Endothelial cell of umbilical vein (primary cell): ENCODE measurements around the gene LSR. TPM values are rescaled to one million over a fixed set of nuclear protein-coding genes. Genes with fewer than 3 reads are reported as not detected.

ENCODE experiments used
- BruUV-seq: library from RNA; stranded (reverse); fragments of 400-500 nt; replicated peaks from 2 replicates; lab custom pipeline; 2021; lab: Mats Ljungman, UMichigan
- CTCF ChIA-PET: fragments of 300-600, 350-600 bp; sonication (Branson Sonifier 250); formaldehyde crosslinking; loops from one replicate; lab custom pipeline; 2021; ENCODE audit warnings: antibody characterized with exemption, inconsistent platforms; lab: Charles Lee
- POLR2A ChIA-PET: fragments of 300-600, 350-600 bp; sonication (Branson Sonifier 250); formaldehyde crosslinking; loops from one replicate; lab custom pipeline; 2021; ENCODE audit warnings: antibody characterized with exemption, inconsistent platforms; lab: Charles Lee
- DNase-seq: peaks from one replicate; pipeline ENCODE4 v3.0.0-alpha.2; 2011; ENCODE audit warnings: low read depth, low spot score
- FAIRE-seq: peaks from 2 replicates; lab custom pipeline; 2011; peaks lifted over from hg19 to GRCh38; lab: Jason Lieb, UNC
- H2AFZ ChIP-seq: 2 replicates; pipeline ENCODE4 v1.6.0; 2012; ENCODE audit warnings: low read depth, low read length, control low read depth, inconsistent platforms
- H3K27ac ChIP-seq: 2 replicates; pipeline ENCODE4 v1.5.1; 2011; ENCODE audit warnings: low read depth, mild to moderate bottlenecking, control low read depth, low read length, moderate library complexity; ENCODE audit not compliant: insufficient read depth
- H3K27me3 ChIP-seq, 2 experiments: 2 replicates each; pipeline versions ENCODE4 v1.6.0 to v1.6.1; 2011; ENCODE audit warnings: low read length in 2 of 2, mixed read lengths in 1 of 2; ENCODE audit not compliant: control insufficient read depth in 2 of 2, insufficient read depth in 2 of 2
- H3K36me3 ChIP-seq, 2 experiments: 2 replicates in 1 of 2; 3 replicates in 1 of 2; pipeline ENCODE4 v1.5.1; 2011; ENCODE audit warnings: low read length in 2 of 2, mild to moderate bottlenecking in 1 of 2, moderate library complexity in 1 of 2; ENCODE audit not compliant: control insufficient read depth in 2 of 2, insufficient read depth in 2 of 2; ENCODE audit errors: extremely low read depth in 1 of 2
- H3K4me1 ChIP-seq: 3 replicates; pipeline ENCODE4 v1.5.1; 2011; ENCODE audit warnings: mild to moderate bottlenecking, low read length; ENCODE audit not compliant: control insufficient read depth, insufficient read depth; ENCODE audit errors: extremely low read depth
- H3K4me2 ChIP-seq: 2 replicates; pipeline ENCODE4 v1.6.1; 2011; ENCODE audit warnings: low read length, control low read depth, mixed read lengths; ENCODE audit not compliant: insufficient read depth
- H3K4me3 ChIP-seq, 3 experiments: fragments of 200-600 bp in 1 of 3; sonication (generic), shearing (Covaris generic) in 1 of 3; replicated peaks in 1 of 3; 2 replicates each; pipeline ENCODE4 v1.5.1; 2011 to 2016; ENCODE audit warnings: control low read depth in 3 of 3, low read length in 3 of 3, mild to moderate bottlenecking in 2 of 3, inconsistent platforms in 1 of 3, low read depth in 1 of 3, moderate library complexity in 1 of 3; ENCODE audit not compliant: insufficient read depth in 1 of 3
- H3K79me2 ChIP-seq: 2 replicates; pipeline ENCODE4 v1.6.0; 2012; ENCODE audit warnings: low read length, inconsistent platforms; ENCODE audit not compliant: control insufficient read depth, insufficient read depth
- H3K9ac ChIP-seq: replicated peaks from 2 replicates; pipeline ENCODE3; 2011; ENCODE audit warnings: low read length, control low read depth; ENCODE audit not compliant: insufficient read depth; ENCODE audit errors: extremely low read depth
- H3K9me1 ChIP-seq: replicated peaks from 3 replicates; pipeline ENCODE4 v1.6.0; 2011; ENCODE audit warnings: mild to moderate bottlenecking, low read length; ENCODE audit not compliant: control insufficient read depth, insufficient read depth; ENCODE audit errors: extremely low read depth
- H3K9me3 ChIP-seq: replicated peaks from 2 replicates; pipeline ENCODE4 v1.5.1; 2012; ENCODE audit warnings: low read length, inconsistent platforms; ENCODE audit not compliant: control insufficient read depth, insufficient read depth
- H4K20me1 ChIP-seq: replicated peaks from 2 replicates; pipeline ENCODE3; 2011; ENCODE audit warnings: mild to moderate bottlenecking, low read length; ENCODE audit not compliant: control insufficient read depth, insufficient read depth; ENCODE audit errors: extremely low read depth
- CTCF ChIP-seq, 2 donors: IDR thresholded peaks; 1 replicate in 1 of 2; 2 replicates in 1 of 2; pipeline ENCODE4 v1.5.1; 2011; ENCODE audit warnings: low read length in 2 of 2, mild to moderate bottlenecking in 2 of 2, moderate library complexity in 2 of 2, control low read depth in 1 of 2, inconsistent platforms in 1 of 2, low read depth in 1 of 2; ENCODE audit not compliant: insufficient read depth in 1 of 2; ENCODE audit errors: extremely low read depth in 1 of 2
- FOS ChIP-seq: IDR thresholded peaks from 2 replicates; pipeline ENCODE4 v1.6.1; 2011; ENCODE audit warnings: mild to moderate bottlenecking, low read length, moderate library complexity, borderline replicate concordance; ENCODE audit not compliant: insufficient read depth
- GATA2 ChIP-seq: IDR thresholded peaks from 2 replicates; pipeline ENCODE4 v1.7.0; 2011; ENCODE audit warnings: low read depth, mild to moderate bottlenecking, moderate library complexity, mixed read lengths, low read length; ENCODE audit not compliant: insufficient read length, insufficient read depth
- JUN ChIP-seq: IDR thresholded peaks from 2 replicates; pipeline ENCODE4 v1.6.1; 2011; ENCODE audit warnings: borderline replicate concordance, low read depth; ENCODE audit not compliant: insufficient read length, insufficient read depth
- MAX ChIP-seq: IDR thresholded peaks from 2 replicates; pipeline ENCODE4 v1.6.1; 2011; ENCODE audit not compliant: insufficient read depth, insufficient read length
- MYC ChIP-seq: IDR thresholded peaks from one replicate; pipeline ENCODE4 v1.6.1; 2011; ENCODE audit warnings: mild to moderate bottlenecking, low read depth, low read length
- POLR2A ChIP-seq: IDR thresholded peaks from 2 replicates; pipeline ENCODE4 v1.6.1; 2012; ENCODE audit warnings: low read depth, mild to moderate bottlenecking, control low read depth, low read length
- POLR2AphosphoS5 ChIP-seq: IDR thresholded peaks from 2 replicates; pipeline ENCODE4 v1.6.1; 2012; ENCODE audit warnings: low read depth, mild to moderate bottlenecking, control low read depth, low read length, moderate library complexity; ENCODE audit not compliant: insufficient read depth
- dilution Hi-C: fragments of 300-500 bp; cut with MboI; formaldehyde crosslinking; loops from one replicate; pipeline ENCODE4 v1.15.0; 2019; ENCODE audit warnings: low sequenced_read_pairs; ENCODE audit not compliant: extremely low pct_ligation_motif_present
- intact Hi-C: fragments of 100-400 bp; cut with micrococcal nuclease; formaldehyde crosslinking; loops from one replicate; pipeline ENCODE4 v1.10.0; 2022
- polyA plus RNA-seq, 4 experiments: library from polyadenylated mRNA; depleted of rRNA in 3 of 4; stranded (reverse) in 3 of 4; unstranded in 1 of 4; fragments of >200 nt; gene quantifications; 2 replicates each; pipeline versions ENCODE4 v1.2.1 to v1.2.3, GENCODE V29; 2011 to 2012; ENCODE audit warnings: missing spikeins in 1 of 4
- total RNA-seq: library from RNA; stranded (reverse); gene quantifications from 2 replicates; pipeline ENCODE4 v1.2.3, GENCODE V29; 2021

Gene LSR
- total and polyA plus RNA-seq, 2 donors (not counting 3 experiments of a cell fraction or from before 2014, with no cell fraction given) = 0.76 to 1.0 TPM

GRCh38 chr19:35279374-35279773 lies 30.6 kb downstream of the LSR start:
- TF ChIP-seq GATA2 (no peak), POLR2AphosphoS5 (no peak), JUN (no peak), MYC (no peak), CTCF (IDR thresholded peaks at IDR 0.05; ENCODE audit: extremely low read depth in 1 of 2, insufficient read depth in 1 of 2, low read depth in 1 of 2, low read length in 2 of 2) (no peak), POLR2A (no peak), MAX (no peak), FOS (no peak)
- Histone ChIP-seq H3K27ac (no peak overlapping the region), H3K27me3 (peaks cover 1 to 4% of the 10 kb centered on the region in 2 experiments), H3K79me2 (no peaks in the 10 kb centered on the region), H3K9me1 (no peaks in the 10 kb centered on the region), H2AFZ (no peak overlapping the region), H3K4me2 (no peak overlapping the region), H3K36me3 (peaks cover 3 to 15% of the 10 kb centered on the region in 2 experiments), H3K4me1 (no peaks in the 10 kb centered on the region), H3K9me3 (no peaks in the 10 kb centered on the region), H3K4me3 (no peak overlapping the region), H4K20me1 (no peaks in the 10 kb centered on the region), H3K9ac (no peak overlapping the region)
- CTCF ChIA-PET = interaction anchor here (2.5 kb wide), 1 partner anchor 10 kb away, joined by 9 read pairs; the partner anchor contains the start of gene USF2
- dilution Hi-C loops = no loop called here
- intact Hi-C loops = no loop called here
- FAIRE-seq (no peak), DNase-seq (no peak)
- TSS peak; percentile 45 for BruUV-seq
- POLR2A ChIA-PET = no interaction called here
